ENCODE results near the gene TBCD. TPM values are rescaled to one million over a fixed set of nuclear protein-coding genes. Genes with fewer than 3 reads are reported as not detected.

Gene TBCD
- total RNA-seq, 1 donor: 39.5 TPM

GRCh38 chr17:82865274-82865673 lies 113.4 kb downstream of the TBCD start:
- no peak for TF ChIP-seq CTCF (IDR thresholded peaks at IDR 0.05; ENCODE audit: insufficient read depth, low read length)
- DNase-seq (ENCODE audit: low read depth): no peak
- no peak overlapping the region for H3K4me3 ChIP-seq (ENCODE audit: low read depth, low read length)

GRCh38 chr17:82865774-82866395 lies 114.0 kb downstream of the TBCD start:
- TF ChIP-seq CTCF (IDR thresholded peaks at IDR 0.05; ENCODE audit: insufficient read depth, low read length): no peak
- no peak overlapping the region for H3K4me3 ChIP-seq (ENCODE audit: low read depth, low read length)
- DNase-seq (ENCODE audit: low read depth): no peak

GRCh38 chr17:82866590-82867191 lies 114.8 kb downstream of the TBCD start:
- no peak overlapping the region for H3K4me3 ChIP-seq (ENCODE audit: low read depth, low read length)
- peak; percentile 82 for DNase-seq (ENCODE audit: low read depth)
- no peak for TF ChIP-seq CTCF (IDR thresholded peaks at IDR 0.05; ENCODE audit: insufficient read depth, low read length)

GRCh38 chr17:82867763-82868325 lies 116.0 kb downstream of the TBCD start:
- no peak overlapping the region for H3K4me3 ChIP-seq (ENCODE audit: low read depth, low read length)
- DNase-seq (ENCODE audit: low read depth): no peak
- TF ChIP-seq CTCF (IDR thresholded peaks at IDR 0.05; ENCODE audit: insufficient read depth, low read length): no peak

- no peak for TF ChIP-seq CTCF (IDR thresholded peaks at IDR 0.05; ENCODE audit: insufficient read depth, low read length)
- no peak overlapping the region for H3K4me3 ChIP-seq (ENCODE audit: low read depth, low read length)
- no peak for DNase-seq (ENCODE audit: low read depth)
These were observed 116.9 kb downstream of the TBCD start for GRCh38 chr17:82868715-82869131.

- H3K4me3 ChIP-seq (ENCODE audit: low read depth, low read length): no peak overlapping the region
- DNase-seq (ENCODE audit: low read depth): no peak
- no peak for TF ChIP-seq CTCF (IDR thresholded peaks at IDR 0.05; ENCODE audit: insufficient read depth, low read length)
These were observed 117.7 kb downstream of the TBCD start for GRCh38 chr17:82869536-82869935.
